DMS79 treated with DMSO at 0.1 percent for 48 hours (cell line): ENCODE data around the gene ZCCHC24.

Source experiments
- DNase-seq: peaks from one replicate; lab custom pipeline; 2025; lab: John Stamatoyannopoulos, UW

Gene ZCCHC24

GRCh38 chr10:79360499-79361342, 84.7 kb downstream of the ZCCHC24 start:
- no peak for DNase-seq

- DNase-seq: no peak
Observed at GRCh38 chr10:79359816-79360498, 85.5 kb downstream of the ZCCHC24 start.

- no peak for DNase-seq
Observed at GRCh38 chr10:79358811-79359210, 86.6 kb downstream of the ZCCHC24 start.

GRCh38 chr10:79357180-79357579, 88.2 kb downstream of the ZCCHC24 start:
- no peak for DNase-seq

DNA sequence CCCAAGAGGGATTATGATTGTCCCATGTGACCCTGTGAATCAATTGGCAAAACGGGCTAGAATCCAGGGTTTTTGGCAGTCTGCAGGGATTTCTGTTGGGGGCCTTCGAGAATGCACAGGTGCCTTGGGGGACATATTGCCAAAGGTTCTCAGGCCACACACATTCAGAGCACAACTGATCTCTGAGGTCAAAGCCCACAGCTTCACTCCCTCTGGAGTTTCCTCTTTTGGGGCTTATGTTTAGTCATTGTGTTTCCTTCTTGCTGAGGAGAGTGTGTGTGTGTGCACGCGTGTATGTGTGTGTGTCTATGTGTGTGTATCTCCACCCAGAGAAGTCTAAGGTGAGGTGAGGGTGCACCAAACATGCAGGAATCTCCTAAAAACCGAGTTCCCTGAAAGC, 89.3 kb downstream of the ZCCHC24 start:
- no peak for DNase-seq

DNA sequence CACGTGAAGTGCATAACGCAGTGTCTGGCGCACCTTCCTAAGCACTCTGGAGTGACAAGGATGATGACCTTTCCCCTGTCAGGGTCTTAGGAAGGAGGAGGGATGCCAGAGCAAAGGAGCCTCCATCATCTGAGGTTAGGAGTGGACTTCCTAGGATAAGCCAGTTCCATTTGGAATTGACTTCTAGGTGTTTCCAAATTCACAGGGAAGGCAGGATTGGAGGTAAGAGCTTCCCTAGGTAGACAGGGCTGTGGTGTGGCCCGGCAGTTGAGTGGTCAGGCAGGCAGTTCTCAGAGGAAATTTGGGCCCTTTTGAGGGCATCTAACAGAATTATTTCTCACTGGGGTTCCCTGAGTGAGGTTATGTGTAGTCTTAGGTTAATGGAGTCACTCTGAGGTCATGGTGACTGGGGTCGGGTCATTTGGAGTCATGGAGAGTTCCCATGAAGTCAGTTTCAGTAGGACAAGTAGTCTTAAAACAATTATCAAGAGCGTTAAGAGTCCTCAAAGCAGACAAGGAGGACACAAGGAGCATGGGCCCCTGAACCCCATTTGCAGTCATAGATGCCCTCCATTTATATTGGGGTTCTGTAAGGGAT, 89.9 kb downstream of the ZCCHC24 start:
- DNase-seq: no peak

DNA sequence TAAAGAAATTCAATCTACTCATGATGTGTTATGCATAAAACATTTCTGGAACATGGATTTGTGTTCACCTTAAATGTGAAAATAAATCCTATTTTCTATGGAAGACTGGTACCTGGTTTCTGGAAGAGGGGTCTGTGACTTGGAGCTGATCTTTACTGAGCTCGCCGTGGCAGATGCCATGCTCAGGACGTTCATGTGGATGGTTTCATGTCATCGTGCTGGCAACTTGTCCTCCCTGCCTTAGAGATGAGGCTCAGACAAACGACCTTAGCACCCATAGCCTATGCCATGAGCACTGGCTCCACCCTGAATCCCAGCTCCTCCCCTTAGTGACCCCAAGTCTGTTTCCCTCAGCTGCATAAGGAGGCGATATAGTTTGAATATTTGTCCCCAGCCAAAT, 90.8 kb downstream of the ZCCHC24 start:
- DNase-seq: no peak

DNA sequence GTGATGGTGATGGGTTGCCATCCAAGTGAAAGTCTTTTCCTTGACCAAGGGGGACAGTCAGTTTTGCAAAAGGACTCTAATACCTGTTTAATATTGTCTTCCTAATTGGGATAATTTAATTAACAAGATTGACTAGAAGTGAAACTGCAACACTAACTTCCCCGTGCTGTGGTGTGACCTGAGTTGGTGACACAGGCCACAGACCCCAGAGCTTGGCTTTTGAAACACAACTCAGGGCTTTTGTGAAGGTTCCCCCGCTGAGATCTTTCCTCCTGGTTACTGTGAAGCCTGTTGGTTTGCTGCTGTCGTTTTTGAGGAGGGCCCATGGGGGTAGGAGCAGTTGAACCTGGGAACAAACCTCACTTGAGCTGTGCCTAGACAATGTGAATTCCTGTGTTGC, 91.3 kb downstream of the ZCCHC24 start:
- DNase-seq: no peak

DNA sequence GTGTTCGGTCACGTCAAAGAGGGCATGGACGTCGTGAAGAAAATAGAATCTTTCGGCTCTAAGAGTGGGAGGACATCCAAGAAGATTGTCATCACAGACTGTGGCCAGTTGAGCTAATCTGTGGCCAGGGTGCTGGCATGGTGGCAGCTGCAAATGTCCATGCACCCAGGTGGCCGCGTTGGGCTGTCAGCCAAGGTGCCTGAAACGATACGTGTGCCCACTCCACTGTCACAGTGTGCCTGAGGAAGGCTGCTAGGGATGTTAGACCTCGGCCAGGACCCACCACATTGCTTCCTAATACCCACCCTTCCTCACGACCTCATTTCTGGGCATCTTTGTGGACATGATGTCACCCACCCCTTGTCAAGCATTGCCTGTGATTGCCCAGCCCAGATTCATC, 91.7 kb downstream of the ZCCHC24 start:
- no peak for DNase-seq

GRCh38 chr10:79353000-79353406, 92.4 kb downstream of the ZCCHC24 start:
- no peak for DNase-seq

- DNase-seq: no peak
Observed at GRCh38 chr10:79352035-79352877, 93.2 kb downstream of the ZCCHC24 start.

- DNase-seq: no peak
Observed at GRCh38 chr10:79351332-79351731, 94.1 kb downstream of the ZCCHC24 start.

DNA sequence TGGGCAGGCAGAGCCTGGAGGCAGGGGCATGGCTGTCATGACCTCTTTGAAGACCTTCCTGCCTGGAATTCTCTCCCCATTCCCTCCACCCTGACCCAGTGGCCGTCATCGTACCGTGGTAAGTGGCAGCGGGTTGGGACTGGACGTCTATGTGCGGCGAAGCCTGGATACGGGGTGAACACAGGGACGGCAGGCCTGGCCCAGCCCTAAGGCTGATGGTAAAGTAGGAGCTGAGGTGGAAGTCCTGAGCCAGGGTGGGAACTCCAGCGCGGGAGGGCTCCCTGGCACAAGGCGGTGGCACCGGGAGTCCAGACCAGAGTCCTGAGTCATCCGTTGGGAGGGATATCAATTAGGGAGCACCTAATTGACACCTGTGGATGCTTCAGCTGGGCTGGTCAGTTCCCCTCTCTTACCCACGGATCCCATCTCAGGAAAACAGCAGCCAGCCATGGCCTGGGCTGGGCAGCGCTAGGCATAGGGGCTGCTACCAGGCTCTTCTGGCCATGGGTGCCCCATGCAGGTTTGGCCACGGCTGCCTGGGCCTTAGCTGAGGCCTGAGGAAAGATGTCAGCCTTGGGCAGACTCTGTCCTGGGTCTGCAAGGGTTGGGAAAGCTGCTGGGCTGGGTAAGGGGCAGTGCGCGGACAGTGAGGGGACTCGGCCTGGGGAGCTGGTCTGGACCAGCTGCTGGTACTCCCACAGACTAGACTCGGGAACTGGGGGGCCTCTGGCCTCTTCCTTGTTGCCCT, 94.8 kb downstream of the ZCCHC24 start:
- DNase-seq: no peak

DNA sequence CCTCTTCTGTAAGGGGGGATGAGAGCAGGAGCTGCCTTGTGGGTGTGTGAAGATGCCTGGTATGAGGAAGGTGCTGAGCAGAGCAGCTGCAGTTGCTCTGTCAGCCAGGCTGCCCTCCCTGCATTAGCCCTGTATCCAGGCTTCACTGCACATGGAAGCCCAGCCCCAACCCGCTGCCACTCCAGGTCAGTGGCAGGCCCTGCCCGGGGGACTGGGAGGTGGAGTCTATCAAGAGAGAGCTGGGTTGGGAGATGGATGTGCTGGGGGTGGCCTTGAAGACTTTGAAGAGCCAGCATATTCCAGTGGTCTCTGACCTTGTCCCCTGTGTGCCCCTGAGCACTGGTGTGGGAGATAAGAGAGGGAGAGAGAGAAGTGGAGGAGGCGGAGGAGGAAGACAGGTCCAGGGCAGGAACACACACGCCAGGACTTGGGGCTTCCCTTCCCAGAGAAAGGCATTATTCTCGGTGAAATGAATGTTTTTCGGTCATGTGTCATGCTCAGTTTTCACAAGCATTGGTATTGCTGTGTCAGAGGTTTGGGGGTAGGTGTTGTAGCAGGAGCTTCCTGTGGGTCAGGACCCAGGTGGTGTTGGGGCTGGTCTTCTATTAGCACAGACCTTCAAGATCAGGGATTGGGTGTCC, 95.5 kb downstream of the ZCCHC24 start:
- DNase-seq: no peak

DNA sequence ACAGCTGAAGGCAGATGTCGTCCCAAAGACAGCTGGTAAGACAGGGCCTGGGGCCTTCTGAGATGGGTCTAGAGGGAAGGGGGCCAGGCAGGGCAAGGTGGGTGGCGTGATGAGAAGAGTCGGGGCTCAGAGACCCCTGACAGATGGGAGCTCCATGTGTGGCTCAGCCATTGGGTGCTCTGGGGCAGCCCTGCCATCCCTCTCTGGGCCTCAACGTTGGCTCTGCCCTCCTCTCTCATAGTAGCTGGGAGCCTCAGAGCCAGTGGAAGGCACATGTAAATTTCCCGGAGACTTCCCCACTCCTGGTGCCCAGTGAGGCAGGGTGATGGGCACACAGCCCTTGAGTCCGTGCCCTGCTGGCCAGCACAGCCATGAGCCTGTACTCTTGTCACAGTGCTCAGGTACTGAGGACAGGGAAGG, 96.3 kb downstream of the ZCCHC24 start:
- DNase-seq: no peak

DNA sequence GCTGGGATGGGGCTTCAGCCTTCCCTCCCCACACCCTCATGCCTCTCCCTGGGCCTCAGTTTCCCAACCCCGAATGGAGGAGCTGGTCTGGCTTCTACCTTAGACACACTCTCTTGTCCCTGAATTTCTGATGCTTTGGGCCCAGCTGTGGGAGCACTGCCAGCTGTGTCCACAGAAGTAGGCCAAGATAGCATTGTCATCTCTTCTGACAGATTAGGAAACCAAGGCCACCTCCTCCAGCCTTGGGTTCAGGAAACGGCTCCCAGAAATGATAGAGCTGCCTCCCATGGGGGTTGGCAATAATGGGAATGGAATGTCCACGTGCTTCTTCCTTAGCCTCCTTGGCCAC, 96.8 kb downstream of the ZCCHC24 start:
- no peak for DNase-seq

DNA sequence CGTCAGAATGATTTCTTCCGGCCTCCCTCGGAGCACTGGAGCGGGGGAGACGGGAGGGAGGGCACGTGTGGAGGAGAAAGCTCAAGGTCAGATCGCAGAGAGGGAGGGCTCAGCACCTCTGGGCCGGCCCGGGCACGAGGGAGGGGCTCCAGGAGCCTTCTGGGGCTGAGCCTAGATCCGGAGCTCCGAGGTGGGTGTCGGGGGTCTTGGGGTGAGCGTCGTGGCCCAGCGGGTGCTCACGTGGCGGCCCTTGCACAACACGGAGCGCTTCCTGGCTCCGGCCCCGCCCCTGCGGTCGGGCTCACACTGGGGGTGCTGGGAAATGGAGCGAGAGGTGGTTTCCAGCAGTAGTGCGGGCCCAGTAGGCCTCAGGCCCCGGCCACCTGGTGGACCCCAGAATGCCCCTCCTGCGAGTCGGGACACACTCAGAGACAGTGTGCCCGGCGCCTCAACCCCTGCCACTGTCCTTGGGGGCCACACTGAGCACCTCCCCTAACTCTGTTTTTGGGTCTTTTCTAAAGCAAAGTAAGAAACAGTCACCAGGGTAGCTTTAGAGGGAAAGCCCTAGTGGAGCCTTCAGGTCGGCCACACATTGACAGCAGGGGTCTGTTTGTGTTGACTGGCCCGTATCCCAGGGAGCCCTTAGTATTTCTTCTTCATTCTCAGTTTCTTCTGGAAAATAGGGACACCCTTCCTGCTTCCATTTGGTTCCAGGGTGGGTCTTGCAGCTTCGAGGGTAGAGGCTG, 97.4 kb downstream of the ZCCHC24 start:
- DNase-seq: no peak

GRCh38 chr10:79347226-79347893, 98.1 kb downstream of the ZCCHC24 start, which contains the start of gene PPIF:
Gene PPIF (plus strand): TSS chr10:79347469. CDS start chr10:79347549, 80 bp downstream.
- peak; percentile 59 for DNase-seq

DNA sequence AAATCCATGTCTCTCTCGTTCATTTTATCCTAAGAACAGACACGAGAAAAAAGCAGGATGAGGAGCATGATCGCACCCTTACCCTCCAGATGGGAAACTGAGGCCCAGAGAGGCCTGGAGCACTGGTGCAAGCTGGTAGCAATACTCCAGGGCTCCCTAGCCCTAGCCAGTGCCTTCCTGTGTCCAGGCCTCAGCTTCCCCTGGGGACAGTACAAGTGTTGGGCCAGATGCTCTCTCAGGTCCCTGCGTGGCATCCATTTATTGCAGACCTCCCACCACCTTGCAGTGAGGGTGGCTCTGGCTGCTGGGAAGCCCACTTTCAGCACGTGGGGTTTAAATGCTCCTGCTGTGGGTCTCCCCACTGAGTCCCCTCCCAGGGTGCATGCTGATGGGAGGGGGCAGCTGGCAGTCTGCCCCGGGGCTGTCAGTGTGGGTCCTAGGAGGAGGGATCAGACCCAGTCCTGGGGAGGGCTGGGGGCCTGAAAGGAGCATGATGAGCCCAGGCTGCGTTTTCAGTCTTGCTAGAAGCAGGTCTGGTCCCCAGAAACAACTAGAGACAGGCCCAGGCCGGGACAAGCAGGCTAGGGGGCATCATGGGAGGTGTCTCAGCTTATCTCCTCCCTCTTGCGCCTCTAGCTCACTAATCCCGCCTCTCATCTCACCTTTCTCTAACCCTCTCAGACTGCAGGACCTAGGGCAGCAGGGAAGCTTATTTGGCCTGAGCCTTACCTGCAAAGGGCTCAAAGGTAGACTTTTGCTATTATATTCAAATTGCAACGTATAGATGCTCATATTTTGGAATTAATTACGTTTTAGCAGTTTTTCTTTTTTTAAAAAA, 98.8 kb downstream of the ZCCHC24 start:
- DNase-seq: no peak
